NCI-H82 treated with DMSO at 0.1 percent for 48 hours (cell line): ENCODE measurements around the gene GRWD1.

ENCODE experiments used
- DNase-seq: peaks from one replicate; lab custom pipeline; 2025; ENCODE audit not compliant: unreplicated experiment; lab: John Stamatoyannopoulos, UW

The GRWD1 gene

DNA sequence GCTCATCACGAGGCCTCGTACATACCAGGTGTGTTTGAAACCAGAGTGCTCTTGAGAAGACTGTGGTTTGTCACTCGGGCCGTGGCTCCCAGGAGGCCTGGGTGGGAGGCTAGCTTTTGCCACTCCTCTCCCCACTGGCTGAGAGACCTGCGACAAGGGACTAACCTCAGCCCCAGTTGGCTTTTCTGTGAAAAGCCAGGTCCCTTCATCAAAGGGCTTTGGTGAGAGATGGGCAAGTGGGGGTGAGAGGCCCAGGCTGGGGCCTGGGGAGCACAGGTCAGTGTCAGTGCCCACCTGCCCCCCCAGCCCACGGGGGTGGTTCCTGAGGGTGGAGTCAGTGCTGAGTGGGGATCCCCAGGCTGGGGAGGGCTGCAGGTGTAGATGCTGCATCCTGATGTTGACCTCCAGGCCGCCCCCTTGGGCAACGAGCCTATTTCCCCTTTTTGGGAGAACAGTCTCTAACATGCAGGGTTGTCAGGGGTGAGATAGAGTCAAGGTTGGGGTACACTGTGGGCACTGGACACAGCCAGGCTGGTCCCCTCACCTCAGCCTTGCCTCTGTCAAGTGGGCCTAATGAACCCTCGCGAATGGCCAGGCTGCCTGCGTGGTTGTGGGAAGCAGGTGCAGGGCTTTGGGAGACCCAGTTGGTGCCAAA, 10.3 kb downstream of the GRWD1 start:
- DNase-seq = no peak

DNA sequence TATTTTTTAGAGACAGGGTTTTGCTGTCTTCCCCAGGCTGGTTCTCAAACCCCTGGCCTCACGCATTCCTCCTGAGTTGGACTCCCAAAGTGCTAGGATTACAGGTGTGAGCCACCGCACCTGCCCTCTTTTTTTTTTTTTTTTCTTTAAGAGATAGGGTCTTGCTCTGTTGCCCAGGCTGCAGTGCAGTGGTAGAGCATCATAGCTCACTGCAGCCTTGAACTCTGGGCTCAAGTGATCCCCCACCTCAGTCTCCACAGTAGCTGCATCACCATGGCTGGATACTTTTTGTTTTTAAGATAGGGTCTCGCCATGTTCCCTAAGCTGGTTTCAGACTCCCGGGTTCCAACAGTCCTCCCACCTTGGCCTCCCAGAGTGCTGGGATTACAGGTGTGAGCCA, 11.1 kb downstream of the GRWD1 start:
- DNase-seq = no peak

GRCh38 chr19:48458016-48458415, 12.2 kb downstream of the GRWD1 start:
- DNase-seq = no peak

- DNase-seq = no peak
These were observed 15.8 kb downstream of the GRWD1 start for GRCh38 chr19:48461651-48461981.

GRCh38 chr19:48461982-48462655, 16.3 kb downstream of the GRWD1 start:
- DNase-seq = no peak

GRCh38 chr19:48465215-48465614, 19.4 kb downstream of the GRWD1 start:
- no peak for DNase-seq

DNA sequence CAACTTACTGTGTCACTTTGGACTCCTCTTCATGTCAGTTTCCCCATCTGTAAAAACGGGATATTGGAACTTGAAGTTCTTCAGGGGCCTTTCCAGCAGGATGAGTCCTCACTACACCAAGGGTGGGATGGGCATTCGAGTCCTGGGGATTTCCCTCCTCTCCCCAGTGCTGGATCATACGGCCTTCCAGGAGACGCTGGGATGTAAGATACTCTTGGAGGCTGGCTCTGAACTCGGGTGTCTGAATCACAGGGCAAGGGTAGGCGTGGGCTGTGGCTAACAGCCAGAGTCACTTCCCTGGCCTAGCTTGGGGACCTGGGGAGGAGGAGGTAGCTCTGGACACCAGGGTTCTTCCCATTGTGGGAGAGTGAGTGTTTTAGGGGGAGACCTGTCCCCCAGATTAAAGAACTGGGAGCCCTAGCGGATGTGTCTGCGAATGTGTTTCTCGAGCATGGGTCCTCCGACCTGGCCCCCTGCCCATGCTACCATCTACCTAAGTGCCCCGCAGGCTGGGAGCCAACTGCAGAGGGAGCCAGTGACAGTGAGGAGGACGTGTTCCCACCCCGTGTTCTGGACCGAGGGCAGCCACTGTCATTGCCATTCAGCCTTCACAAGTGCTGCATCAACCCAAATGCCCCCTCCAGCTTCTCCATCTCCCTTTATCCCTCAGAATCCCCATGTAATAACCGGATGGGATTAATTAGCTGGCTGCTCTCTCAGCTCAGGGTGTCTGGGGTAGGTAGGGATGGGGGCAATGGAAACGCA, 21.0 kb downstream of the GRWD1 start:
- peak; percentile 74 for DNase-seq

DNA sequence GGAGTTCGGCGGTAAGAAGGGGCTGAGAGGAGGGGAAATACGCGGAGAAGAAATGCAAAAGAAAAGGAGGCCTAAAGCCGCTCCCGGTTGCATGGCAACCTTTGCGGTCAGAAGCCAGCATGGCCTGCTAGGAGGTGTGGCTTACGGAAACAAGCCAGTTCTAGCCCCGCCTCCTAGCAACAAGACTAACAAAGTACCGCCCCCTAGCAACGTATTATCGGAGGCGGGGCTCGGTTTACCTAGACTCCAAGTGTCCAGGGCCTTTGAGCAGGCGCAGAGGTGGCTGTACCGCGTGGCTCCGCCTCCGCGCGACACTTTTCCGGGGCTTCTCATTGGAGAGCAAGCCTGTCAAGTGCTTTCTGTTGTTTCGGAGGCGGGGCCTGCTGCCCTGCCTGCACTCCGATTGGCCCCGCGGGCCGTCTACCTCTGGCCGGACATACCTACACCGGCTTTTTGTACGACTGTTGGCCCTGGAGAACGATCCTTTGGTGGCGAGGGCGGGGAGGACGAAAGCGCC, 23.0 kb downstream of the GRWD1 start:
- peak; percentile 100 for DNase-seq

GRCh38 chr19:48469289-48469881, 23.6 kb downstream of the GRWD1 start, which contains the start of gene CYTH2:
TSS of gene CYTH2 (plus strand) at chr19:48469369. CDS start at chr19:48469508, 139 bp downstream.
- peak; percentile 28 for DNase-seq

DNA sequence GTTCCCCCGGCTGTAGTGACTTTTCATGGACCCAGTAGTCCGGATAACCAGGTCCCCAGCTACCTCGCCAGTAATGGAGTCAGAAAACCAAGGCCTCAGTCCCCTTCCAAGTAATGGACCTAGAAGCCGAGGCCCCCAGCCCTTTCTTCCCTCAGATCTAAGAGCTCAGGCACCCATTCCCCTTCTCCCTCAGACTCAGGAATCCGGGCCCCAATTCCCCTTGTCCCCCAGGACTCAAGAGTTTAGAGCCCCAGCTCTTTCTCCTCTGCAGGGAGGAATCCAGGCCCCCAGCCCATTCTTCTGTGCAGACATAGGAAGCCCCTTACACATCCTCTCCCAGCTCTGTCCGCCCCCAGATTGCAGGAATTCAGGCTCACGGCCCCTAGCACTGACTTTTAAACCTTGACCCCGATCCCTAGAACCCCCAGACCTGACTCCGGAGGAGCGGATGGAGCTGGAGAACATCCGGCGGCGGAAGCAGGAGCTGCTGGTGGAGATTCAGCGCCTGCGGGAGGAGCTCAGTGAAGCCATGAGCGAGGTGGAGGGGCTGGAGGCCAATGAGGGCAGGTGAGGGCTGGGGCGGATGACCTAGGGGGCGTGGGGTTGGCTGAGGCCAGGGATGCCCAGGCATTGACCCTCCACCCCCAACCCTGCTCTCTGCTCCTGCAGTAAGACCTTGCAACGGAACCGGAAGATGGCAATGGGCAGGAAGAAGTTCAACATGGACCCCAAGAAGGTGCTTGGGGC, 24.3 kb downstream of the GRWD1 start:
- no peak for DNase-seq

- no peak for DNase-seq
These were observed 25.1 kb downstream of the GRWD1 start for GRCh38 chr19:48470856-48471255.

DNA sequence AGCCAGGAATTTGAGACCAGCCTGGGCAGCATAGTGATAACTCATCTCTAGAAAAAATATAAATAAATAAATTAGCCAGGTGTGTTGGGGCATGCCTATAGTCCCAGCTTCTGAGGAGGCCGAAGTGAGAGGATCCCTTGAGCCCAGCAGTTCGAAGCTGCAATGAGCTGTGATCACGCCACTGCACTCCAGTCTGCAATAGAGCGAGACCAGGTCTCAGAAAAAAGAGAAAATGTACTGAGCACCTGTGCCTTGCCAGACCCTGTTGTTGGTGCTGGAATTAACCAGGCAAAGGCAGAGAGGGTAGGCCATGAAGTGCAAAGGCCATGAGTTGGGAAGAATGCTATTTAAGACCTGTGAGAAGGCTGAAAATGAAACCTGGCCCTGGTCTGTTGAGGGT, 26.1 kb downstream of the GRWD1 start:
- no peak for DNase-seq

- DNase-seq = no peak
These were observed 27.6 kb downstream of the GRWD1 start for GRCh38 chr19:48473161-48473966.

- no peak for DNase-seq
These were observed 28.4 kb downstream of the GRWD1 start for GRCh38 chr19:48474084-48474592.

DNA sequence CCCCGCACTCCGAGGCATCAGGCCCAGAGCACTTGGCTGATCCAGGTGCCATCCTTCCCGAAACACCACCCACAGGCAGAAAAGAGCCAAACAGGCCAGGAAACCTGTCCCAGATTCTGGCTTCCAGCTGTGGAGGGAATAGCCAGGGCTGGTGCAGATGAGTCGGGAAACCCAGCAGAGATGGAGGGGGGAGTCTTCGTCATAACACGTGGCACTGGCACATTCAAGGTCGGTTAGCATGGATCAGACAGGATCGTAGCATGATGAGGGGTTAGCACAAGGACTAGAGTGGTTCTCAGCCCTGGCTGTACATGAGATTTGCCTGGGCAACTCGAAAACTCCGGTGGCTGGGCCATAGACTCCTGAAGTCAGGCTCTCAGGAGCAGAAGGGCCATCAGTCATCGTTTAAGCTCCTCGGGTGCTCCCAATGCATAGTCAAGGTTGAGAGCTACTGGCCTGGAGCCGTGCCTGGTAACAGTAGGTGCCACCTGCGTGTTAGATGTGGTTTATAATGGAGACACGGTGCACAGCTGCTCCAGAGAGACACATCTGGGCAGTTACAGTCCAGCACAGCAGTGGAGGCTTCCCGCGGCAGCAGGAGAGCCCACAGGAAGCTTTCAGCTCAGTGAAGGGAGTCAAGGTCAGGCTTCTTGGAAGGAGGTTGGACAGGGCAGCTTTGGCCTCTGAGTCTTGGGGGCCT, 29.7 kb downstream of the GRWD1 start:
- DNase-seq = no peak

GRCh38 chr19:48476176-48476575, 30.4 kb downstream of the GRWD1 start:
- DNase-seq = no peak

DNA sequence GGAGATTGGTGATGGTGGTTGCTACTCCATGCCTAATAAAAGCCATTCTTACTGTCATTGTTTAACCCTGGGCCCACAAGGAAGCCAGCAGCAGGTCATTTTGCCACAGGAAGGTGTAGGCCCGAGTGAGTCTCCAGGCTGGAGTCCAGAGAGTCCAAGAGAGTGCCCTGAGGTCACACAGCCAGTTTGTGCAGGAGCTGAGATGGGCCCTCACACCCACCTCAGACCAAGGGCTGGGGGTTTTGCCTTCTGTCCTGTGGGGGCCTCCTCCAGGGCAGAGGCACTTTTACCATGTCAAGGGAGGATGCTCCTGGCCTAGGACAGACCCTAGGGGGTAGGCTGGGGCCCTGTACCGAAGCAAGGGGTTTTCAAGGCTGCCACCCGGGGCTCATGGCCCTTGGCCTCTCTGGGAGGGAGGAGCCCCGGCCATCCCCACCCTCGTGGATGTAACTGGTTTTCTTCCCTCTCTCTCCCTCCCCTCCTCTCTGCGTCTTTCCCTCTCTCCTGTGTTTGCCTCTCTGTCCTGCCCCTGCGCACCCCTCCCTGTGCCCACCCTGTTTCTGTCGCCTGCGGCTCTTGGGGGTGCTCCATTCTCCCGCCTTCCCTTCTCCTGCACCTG, 31.4 kb downstream of the GRWD1 start:
- DNase-seq = no peak

DNA sequence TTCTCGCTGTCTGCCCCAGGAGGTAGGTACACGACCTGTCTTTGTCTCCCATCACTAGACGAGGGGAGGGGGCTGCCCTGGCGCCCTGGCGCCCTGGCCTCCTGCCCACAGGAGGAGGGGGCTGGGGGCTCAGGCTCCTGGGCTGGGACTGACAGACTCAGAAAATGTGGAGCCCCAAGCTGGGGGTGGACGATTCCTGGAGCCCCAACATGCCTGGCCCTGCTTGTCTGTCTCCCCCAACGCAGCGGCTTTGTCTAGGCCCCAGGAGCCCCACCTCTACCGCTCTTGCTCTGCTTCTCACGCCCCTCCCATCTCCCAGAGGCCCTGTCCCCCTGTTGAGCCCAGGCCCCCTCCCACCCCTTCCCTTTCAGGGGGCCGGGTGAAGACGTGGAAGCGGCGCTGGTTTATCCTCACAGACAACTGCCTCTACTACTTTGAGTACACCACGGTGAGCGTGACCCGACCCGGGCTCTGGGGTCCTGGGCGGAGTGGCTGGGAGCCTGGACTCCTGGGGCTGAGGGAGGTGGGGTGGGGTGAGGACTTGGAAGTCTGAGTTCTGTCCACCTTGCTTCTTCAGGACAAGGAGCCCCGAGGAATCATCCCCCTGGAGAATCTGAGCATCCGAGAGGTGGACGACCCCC, 32.0 kb downstream of the GRWD1 start:
- no peak for DNase-seq
